ENCODE results near the gene GSTO1.

GSTO1 gene

GRCh38 chr10:104254493-104255310 is at the start of gene GSTO1:
GSTO1 (plus strand) TSS chr10:104254892; CDS start chr10:104254929, 37 bp downstream.
- POLR2A ChIA-PET: interaction anchor here (1.0 to 4.4 kb wide), 7 partner anchors 9 to 133 kb away, joined by 3 to 44 read pairs (median 9); partner anchors contain the start of genes CFAP43, CFAP58, GSTO2 and SFR1
- TF ChIP-seq GLIS1 (tag by site-specific recombination; IDR thresholded peaks at IDR 0.05) (peak; percentile 67), ZNF174 (tag by site-specific recombination; IDR thresholded peaks at IDR 0.05) (no peak), YY2 (tag by site-specific recombination; IDR thresholded peaks at IDR 0.05) (no peak), KLF16 (tag by site-specific recombination; IDR thresholded peaks at IDR 0.05) (peak; percentile 76), ZBTB1 (tag by site-specific recombination; IDR thresholded peaks at IDR 0.05) (no peak), ZNF629 (tag by site-specific recombination; IDR thresholded peaks at IDR 0.05) (no peak; the same call in 1 of the 2 replicates), ZNF561 (tag by site-specific recombination; IDR thresholded peaks at IDR 0.05; ENCODE audit: borderline replicate concordance) (no peak; the same call in 1 of the 2 replicates), ZBTB10 (tag by site-specific recombination; IDR thresholded peaks at IDR 0.05) (peak; percentile 85), ZNF202 (tag by site-specific recombination; IDR thresholded peaks at IDR 0.05; ENCODE audit: borderline replicate concordance) (no peak), KLF9 (tag by site-specific recombination; IDR thresholded peaks at IDR 0.05; ENCODE audit: low read depth) (no peak), ZXDB (tag by site-specific recombination; IDR thresholded peaks at IDR 0.05) (peak; percentile 93), ZSCAN18 (tag by site-specific recombination; IDR thresholded peaks at IDR 0.05) (no peak), ZNF585B (tag by site-specific recombination; IDR thresholded peaks at IDR 0.05) (no peak), ZNF24 (tag by site-specific recombination; IDR thresholded peaks at IDR 0.05) (0 out of 2 replicates have a peak, but pooled peaks have one; percentile 31), ZNF747 (tag by site-specific recombination; IDR thresholded peaks at IDR 0.05) (no peak), ZNF654 (tag by site-specific recombination; IDR thresholded peaks at IDR 0.05; ENCODE audit: low read depth) (no peak), TRIM28 (IDR thresholded peaks at IDR 0.05; ENCODE audit: borderline replicate concordance, low read length) (no peak), ZBTB44 (tag by site-specific recombination; IDR thresholded peaks at IDR 0.05) (no peak), ZFHX2 (tag by site-specific recombination; conservative IDR thresholded peaks at IDR 0.05) (peak; percentile 93), ZNF785 (tag by site-specific recombination; IDR thresholded peaks at IDR 0.05) (no peak), ZNF514 (tag by site-specific recombination; IDR thresholded peaks at IDR 0.05) (no peak), ZNF266 (tag by site-specific recombination; IDR thresholded peaks at IDR 0.05; ENCODE audit: low read depth) (no peak), ZNF211 (tag by site-specific recombination; IDR thresholded peaks at IDR 0.05; ENCODE audit: low read depth) (no peak), SP7 (tag by site-specific recombination; IDR thresholded peaks at IDR 0.05) (peak; percentile 71), ZBTB8A (tag by site-specific recombination; IDR thresholded peaks at IDR 0.05) (peak; percentile 81), ZNF677 (tag by site-specific recombination; IDR thresholded peaks at IDR 0.05) (no peak), YY1 (tag by site-specific recombination; IDR thresholded peaks at IDR 0.05) (0 out of 2 replicates have a peak, but pooled peaks have one; percentile 15), ZNF600 (tag by site-specific recombination; IDR thresholded peaks at IDR 0.05) (peak; percentile 57), CTCF (tag by site-specific recombination; IDR thresholded peaks at IDR 0.05) (peak; percentile 77), ZNF513 (tag by site-specific recombination; IDR thresholded peaks at IDR 0.05) (no peak)

More at GRCh38 chr10:104254493-104255310, at the start of gene GSTO1:
- peak within 1 kb of the TSS; percentile 55 for H3K4me3 ChIP-seq (ENCODE audit: low read depth, low read length)
- peaks cover 25 to 32% of the 10 kb centered on the region in 2 experiments for H3K36me3 ChIP-seq (ENCODE audit: control insufficient read depth in 2 of 2, insufficient read depth in 1 of 2, low read length in 2 of 2)
- peaks cover 24% of the 10 kb centered on the region for H3K4me1 ChIP-seq (ENCODE audit: control insufficient read depth, insufficient read depth, low read length)
- no peaks in the 10 kb centered on the region for H3K9me3 ChIP-seq (ENCODE audit: control insufficient read depth, insufficient read depth, low read depth, low read length)
- CTCF ChIA-PET: interaction anchor here (0.7 to 1.9 kb wide), 8 partner anchors 9 to 662 kb away, joined by 3 to 8 read pairs (median 4); partner anchors contain the start of gene CFAP43
- H3K27ac ChIP-seq (ENCODE audit: extremely low read depth, low read depth, low read length): peak within 1 kb of the TSS; percentile 88
